A673 (cell line): ENCODE data around the gene ADARB2.

Experiments used
- EZH2 ChIP-seq: fragments of 200-600 bp; sonication (generic); IDR thresholded peaks from 2 replicates; pipeline ENCODE4 v1.6.1; 2017; ENCODE audit warnings: borderline replicate concordance, low read depth, mild to moderate bottlenecking, mixed read lengths, antibody characterized with exemption, low read length; ENCODE audit not compliant: poor library complexity, severe bottlenecking
- TF ChIP-seq, protein P1 (sequence below): fragments of 300-800, 200-600 bp; sonication (generic); conservative IDR thresholded peaks from 2 replicates; pipeline ENCODE4 v1.5.1; 2017; ENCODE audit warnings: low read depth, mild to moderate bottlenecking, antibody characterized with exemption, low read length, moderate library complexity, mixed read lengths

DNA sequence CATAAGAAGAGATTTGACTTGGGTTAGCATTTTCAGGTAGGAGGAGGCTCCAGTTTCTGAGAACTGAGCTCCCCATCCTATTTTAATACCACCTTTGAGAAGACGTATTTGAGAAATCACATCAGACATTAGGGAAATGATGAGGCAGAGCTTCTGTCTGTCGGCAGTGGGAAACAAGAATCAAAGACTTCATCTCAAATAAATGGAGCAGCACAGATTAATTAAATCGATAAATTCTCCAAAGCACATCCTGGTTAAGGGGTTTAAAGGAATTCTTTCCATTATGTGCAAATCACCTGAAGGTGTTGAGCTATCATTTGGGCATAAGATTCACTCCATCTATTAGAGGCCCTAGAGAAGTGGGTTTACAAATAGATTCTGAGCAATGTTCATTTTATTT is 7.6 kb downstream of the ADARB2 start:
- TF ChIP-seq, protein P1, sequence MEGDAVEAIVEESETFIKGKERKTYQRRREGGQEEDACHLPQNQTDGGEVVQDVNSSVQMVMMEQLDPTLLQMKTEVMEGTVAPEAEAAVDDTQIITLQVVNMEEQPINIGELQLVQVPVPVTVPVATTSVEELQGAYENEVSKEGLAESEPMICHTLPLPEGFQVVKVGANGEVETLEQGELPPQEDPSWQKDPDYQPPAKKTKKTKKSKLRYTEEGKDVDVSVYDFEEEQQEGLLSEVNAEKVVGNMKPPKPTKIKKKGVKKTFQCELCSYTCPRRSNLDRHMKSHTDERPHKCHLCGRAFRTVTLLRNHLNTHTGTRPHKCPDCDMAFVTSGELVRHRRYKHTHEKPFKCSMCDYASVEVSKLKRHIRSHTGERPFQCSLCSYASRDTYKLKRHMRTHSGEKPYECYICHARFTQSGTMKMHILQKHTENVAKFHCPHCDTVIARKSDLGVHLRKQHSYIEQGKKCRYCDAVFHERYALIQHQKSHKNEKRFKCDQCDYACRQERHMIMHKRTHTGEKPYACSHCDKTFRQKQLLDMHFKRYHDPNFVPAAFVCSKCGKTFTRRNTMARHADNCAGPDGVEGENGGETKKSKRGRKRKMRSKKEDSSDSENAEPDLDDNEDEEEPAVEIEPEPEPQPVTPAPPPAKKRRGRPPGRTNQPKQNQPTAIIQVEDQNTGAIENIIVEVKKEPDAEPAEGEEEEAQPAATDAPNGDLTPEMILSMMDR: no peak
- TF ChIP-seq EZH2: no peak
